BLaER1 (cell line): ENCODE data around the gene DYNLT2.

Source experiments
- H3K27ac ChIP-seq: shearing (Covaris generic); formaldehyde crosslinking; 2 replicates; pipeline ENCODE4 v1.8.1; 2022
- H3K27me3 ChIP-seq: shearing (Covaris generic); formaldehyde crosslinking; 2 replicates; pipeline ENCODE4 v1.8.1; 2022
- H3K36me3 ChIP-seq: shearing (Covaris generic); formaldehyde crosslinking; 2 replicates; pipeline ENCODE4 v1.8.1; 2022
- H3K4me1 ChIP-seq: shearing (Covaris generic); formaldehyde crosslinking; 2 replicates; pipeline ENCODE4 v1.8.1; 2022
- H3K4me2 ChIP-seq: shearing (Covaris generic); formaldehyde crosslinking; 2 replicates; pipeline ENCODE4 v1.8.1; 2022
- H3K4me3 ChIP-seq: shearing (Covaris generic); formaldehyde crosslinking; 2 replicates; pipeline ENCODE4 v1.8.1; 2022
- H3K9ac ChIP-seq: shearing (Covaris generic); formaldehyde crosslinking; 2 replicates; pipeline ENCODE4 v1.8.1; 2022
- H3K9me3 ChIP-seq: shearing (Covaris generic); formaldehyde crosslinking; 2 replicates; pipeline ENCODE4 v1.8.1; 2022
- H4K20me1 ChIP-seq: shearing (Covaris generic); formaldehyde crosslinking; 2 replicates; pipeline ENCODE4 v1.8.1; 2022
- Cebpa-rat ChIP-seq: shearing (Covaris generic); IDR thresholded peaks from 2 replicates; pipeline ENCODE4 v1.8.1; 2022

Gene DYNLT2

GRCh38 chr6:169751242-169752073 lies at the start of gene DYNLT2, which contains the start of gene ERMARD:
TSS of gene DYNLT2 (minus strand) at chr6:169751572. CDS start at chr6:169751458, 114 bp downstream.
TSS of gene ERMARD (plus strand) at chr6:169751622. CDS start at chr6:169751658, 36 bp downstream.
- peak within 1 kb of the TSS; percentile 95 for H3K9ac ChIP-seq
- H3K36me3 ChIP-seq = peaks cover 11% of the 10 kb centered on the region; the same call in 1 of the 2 replicates
- 0 out of 2 replicates have a peak, but pooled peaks cover 4% of the 10 kb centered on the region for H3K9me3 ChIP-seq
- no peaks in the 10 kb centered on the region for H3K27me3 ChIP-seq
- H3K4me3 ChIP-seq = peak within 1 kb of the TSS; percentile 86
- peak within 1 kb of the TSS; percentile 73 for H3K4me2 ChIP-seq
- no peaks in the 10 kb centered on the region for H4K20me1 ChIP-seq
- H3K4me1 ChIP-seq = peaks cover 25% of the 10 kb centered on the region
- TF ChIP-seq Cebpa-rat = no peak
- H3K27ac ChIP-seq = peak within 1 kb of the TSS; percentile 96

GRCh38 chr6:169800668-169801395 lies 49.5 kb upstream of the DYNLT2 start:
- peaks cover 34% of the 10 kb centered on the region for H3K4me1 ChIP-seq
- no peaks in the 10 kb centered on the region for H3K9me3 ChIP-seq
- peaks cover 95% of the 10 kb centered on the region for H3K27me3 ChIP-seq
- no peak overlapping the region for H3K9ac ChIP-seq
- H3K36me3 ChIP-seq = no peaks in the 10 kb centered on the region
- peaks cover 76% of the 10 kb centered on the region for H4K20me1 ChIP-seq
- no peak overlapping the region for H3K27ac ChIP-seq
- H3K4me2 ChIP-seq = no peak overlapping the region
- H3K4me3 ChIP-seq = no peak overlapping the region
- no peak for TF ChIP-seq Cebpa-rat

- Histone ChIP-seq H3K9me3 (no peaks in the 10 kb centered on the region), H3K4me3 (no peak overlapping the region), H3K27me3 (peaks cover 95% of the 10 kb centered on the region), H3K4me1 (peaks cover 28% of the 10 kb centered on the region), H4K20me1 (peaks cover 71% of the 10 kb centered on the region), H3K36me3 (no peaks in the 10 kb centered on the region), H3K27ac (no peak overlapping the region), H3K4me2 (no peak overlapping the region), H3K9ac (no peak overlapping the region)
- TF ChIP-seq Cebpa-rat = no peak
Measured at GRCh38 chr6:169800116-169800667, 48.8 kb upstream of the DYNLT2 start.

GRCh38 chr6:169799474-169799926 lies 48.1 kb upstream of the DYNLT2 start:
- no peak overlapping the region for H3K4me2 ChIP-seq
- peaks cover 21% of the 10 kb centered on the region for H3K4me1 ChIP-seq

GRCh38 chr6:169798764-169799473 lies 47.5 kb upstream of the DYNLT2 start:
- Histone ChIP-seq H3K4me1 (peaks cover 15% of the 10 kb centered on the region), H3K4me3 (no peak overlapping the region), H4K20me1 (peaks cover 68% of the 10 kb centered on the region), H3K9ac (no peak overlapping the region), H3K4me2 (no peak overlapping the region), H3K36me3 (no peaks in the 10 kb centered on the region), H3K9me3 (no peaks in the 10 kb centered on the region), H3K27ac (no peak overlapping the region), H3K27me3 (peaks cover 95% of the 10 kb centered on the region)
- TF ChIP-seq Cebpa-rat = no peak

More at GRCh38 chr6:169799474-169799926, 48.1 kb upstream of the DYNLT2 start:
- no peak overlapping the region for H3K27ac ChIP-seq
- TF ChIP-seq Cebpa-rat = no peak
- H3K27me3 ChIP-seq = peaks cover 95% of the 10 kb centered on the region
- H3K36me3 ChIP-seq = no peaks in the 10 kb centered on the region
- no peak overlapping the region for H3K9ac ChIP-seq
- no peak overlapping the region for H3K4me3 ChIP-seq
- no peaks in the 10 kb centered on the region for H3K9me3 ChIP-seq
- peaks cover 71% of the 10 kb centered on the region for H4K20me1 ChIP-seq

GRCh38 chr6:169795196-169795595 lies 43.8 kb upstream of the DYNLT2 start:
- Histone ChIP-seq H3K9ac (no peak overlapping the region), H3K36me3 (no peaks in the 10 kb centered on the region), H3K9me3 (no peaks in the 10 kb centered on the region), H3K27me3 (peaks cover 97% of the 10 kb centered on the region), H4K20me1 (peaks cover 68% of the 10 kb centered on the region), H3K27ac (no peak overlapping the region), H3K4me1 (peaks cover 8% of the 10 kb centered on the region; the same call in 1 of the 2 replicates), H3K4me3 (no peak overlapping the region), H3K4me2 (no peak overlapping the region)
- no peak for TF ChIP-seq Cebpa-rat

GRCh38 chr6:169794317-169795055 lies 43.1 kb upstream of the DYNLT2 start:
- no peaks in the 10 kb centered on the region for H3K9me3 ChIP-seq
- no peaks in the 10 kb centered on the region for H3K36me3 ChIP-seq
- H3K4me2 ChIP-seq = no peak overlapping the region
- no peak overlapping the region for H3K27ac ChIP-seq
- H4K20me1 ChIP-seq = peaks cover 63% of the 10 kb centered on the region
- no peak overlapping the region for H3K4me3 ChIP-seq
- H3K9ac ChIP-seq = no peak overlapping the region
- peaks cover 9% of the 10 kb centered on the region; the same call in 1 of the 2 replicates for H3K4me1 ChIP-seq
- H3K27me3 ChIP-seq = peaks cover 97% of the 10 kb centered on the region
- no peak for TF ChIP-seq Cebpa-rat

GRCh38 chr6:169793408-169793807 lies 42.0 kb upstream of the DYNLT2 start:
- no peak overlapping the region for H3K4me2 ChIP-seq

More at GRCh38 chr6:169793408-169793807, 42.0 kb upstream of the DYNLT2 start:
- Histone ChIP-seq H3K27me3 (peaks cover 93% of the 10 kb centered on the region), H3K9ac (no peak overlapping the region), H3K27ac (no peak overlapping the region), H3K4me3 (no peak overlapping the region), H3K9me3 (no peaks in the 10 kb centered on the region), H3K36me3 (no peaks in the 10 kb centered on the region), H4K20me1 (peaks cover 61% of the 10 kb centered on the region), H3K4me1 (peaks cover 9% of the 10 kb centered on the region; the same call in 1 of the 2 replicates)
- no peak for TF ChIP-seq Cebpa-rat
